ENCODE results near the gene RHBDD2.
"Not testable (repeated sequence)": the region's sequence is repeated elsewhere in the genome, so short reads cannot be mapped to it uniquely, and the experiment has no call there.

RHBDD2 gene

DNA sequence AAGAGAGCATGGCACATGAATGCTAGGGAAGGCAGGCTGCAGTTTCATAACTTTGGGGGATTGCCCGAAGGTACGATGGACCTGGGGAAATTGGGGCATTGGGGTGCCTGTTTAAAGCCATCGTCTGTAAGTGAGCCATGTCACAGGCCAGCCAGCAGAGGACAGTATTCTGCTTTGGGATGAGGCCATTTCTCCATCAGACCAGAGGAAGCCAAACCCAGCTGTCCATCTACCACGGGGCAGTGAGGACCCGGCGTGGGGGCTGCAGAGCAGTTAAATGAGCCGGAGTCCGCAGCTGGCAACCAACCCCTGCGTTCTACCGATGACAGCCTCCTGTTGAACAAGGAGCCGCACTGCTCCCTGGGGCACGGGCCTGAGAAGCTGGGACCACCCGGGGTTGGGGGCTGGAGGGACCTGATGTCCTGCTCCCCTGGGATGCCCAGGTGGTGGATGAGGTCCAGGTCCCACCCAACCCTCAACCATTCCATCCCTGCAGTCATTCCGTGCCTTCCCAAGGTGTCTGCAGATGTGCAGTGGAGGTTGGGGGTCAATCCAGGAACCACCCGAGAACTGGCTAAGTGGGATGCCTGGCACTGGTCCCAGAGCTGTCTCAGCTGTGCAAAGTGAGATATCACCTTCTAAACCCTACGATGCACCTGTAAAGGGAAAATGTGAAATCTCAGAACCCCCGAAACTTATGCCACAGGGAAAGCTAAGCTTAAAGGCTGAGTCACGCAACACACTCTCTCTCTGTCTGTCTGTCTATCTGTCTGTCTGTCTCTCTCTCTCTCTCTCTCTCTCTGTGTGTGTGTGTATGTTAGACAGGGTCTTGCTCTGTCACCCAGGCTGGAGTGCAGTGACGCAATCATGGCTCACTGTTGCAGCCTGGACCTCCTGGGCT lies 12.1 kb upstream of the RHBDD2 start:
- DNase-seq (ENCODE audit: low read depth, low spot score), result peak; percentile 56

- no peak for DNase-seq (ENCODE audit: low read depth, low spot score)
These were observed 11.5 kb upstream of the RHBDD2 start for GRCh38 chr7:75867390-75867717.

DNA sequence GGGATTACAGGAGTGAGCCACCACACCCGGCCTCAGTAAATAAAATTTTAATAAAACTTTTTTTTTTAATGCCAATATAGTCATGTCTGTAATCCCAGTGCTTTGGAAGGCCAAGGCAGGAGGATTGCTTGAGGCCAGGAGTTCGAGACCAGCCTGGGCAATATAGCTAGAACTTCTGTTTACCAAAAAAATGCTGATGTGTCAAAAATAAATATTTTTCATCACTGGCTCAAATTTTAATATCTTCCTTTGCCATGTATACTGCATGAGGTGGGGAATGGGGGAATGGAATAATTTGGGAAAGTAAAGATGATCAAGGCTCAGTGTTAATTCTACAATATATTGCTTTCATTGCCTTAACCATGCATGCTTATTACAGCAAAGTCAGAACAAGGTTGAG lies 10.7 kb upstream of the RHBDD2 start:
- DNase-seq (ENCODE audit: low read depth, low spot score), result no peak

- no peak for DNase-seq (ENCODE audit: low read depth, low spot score)
These were observed 9.0 kb upstream of the RHBDD2 start for GRCh38 chr7:75869776-75870379.

DNA sequence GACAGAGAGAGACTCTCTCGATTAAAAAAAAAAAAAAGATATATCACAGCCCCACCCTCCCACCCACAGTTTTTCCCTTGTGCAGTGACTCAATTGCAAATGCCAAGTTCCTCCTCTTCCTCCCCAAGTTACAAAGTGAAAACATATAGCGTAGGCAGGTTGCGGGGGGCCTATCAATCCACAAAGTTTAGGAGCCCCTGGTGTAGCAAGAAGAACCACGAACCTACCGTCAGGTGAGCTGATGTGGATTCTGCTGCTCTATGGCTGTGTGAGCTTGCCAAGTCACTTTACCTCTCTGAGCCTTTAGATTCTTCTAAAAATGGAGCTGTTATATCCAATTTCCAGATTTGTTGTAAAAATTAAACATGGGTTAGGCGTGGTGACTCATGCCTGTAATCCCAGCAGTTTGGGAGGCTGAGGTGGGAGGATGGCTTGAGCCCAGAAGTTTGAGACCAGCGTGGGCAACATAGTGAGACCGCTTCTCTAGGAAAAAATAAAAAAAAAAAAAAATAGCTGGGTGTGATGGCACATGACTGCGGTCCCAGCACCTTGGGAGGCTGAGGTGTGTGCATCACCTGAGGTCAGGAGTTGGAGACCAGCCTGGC lies 8.2 kb upstream of the RHBDD2 start:
- DNase-seq (ENCODE audit: low read depth, low spot score), result no peak

DNA sequence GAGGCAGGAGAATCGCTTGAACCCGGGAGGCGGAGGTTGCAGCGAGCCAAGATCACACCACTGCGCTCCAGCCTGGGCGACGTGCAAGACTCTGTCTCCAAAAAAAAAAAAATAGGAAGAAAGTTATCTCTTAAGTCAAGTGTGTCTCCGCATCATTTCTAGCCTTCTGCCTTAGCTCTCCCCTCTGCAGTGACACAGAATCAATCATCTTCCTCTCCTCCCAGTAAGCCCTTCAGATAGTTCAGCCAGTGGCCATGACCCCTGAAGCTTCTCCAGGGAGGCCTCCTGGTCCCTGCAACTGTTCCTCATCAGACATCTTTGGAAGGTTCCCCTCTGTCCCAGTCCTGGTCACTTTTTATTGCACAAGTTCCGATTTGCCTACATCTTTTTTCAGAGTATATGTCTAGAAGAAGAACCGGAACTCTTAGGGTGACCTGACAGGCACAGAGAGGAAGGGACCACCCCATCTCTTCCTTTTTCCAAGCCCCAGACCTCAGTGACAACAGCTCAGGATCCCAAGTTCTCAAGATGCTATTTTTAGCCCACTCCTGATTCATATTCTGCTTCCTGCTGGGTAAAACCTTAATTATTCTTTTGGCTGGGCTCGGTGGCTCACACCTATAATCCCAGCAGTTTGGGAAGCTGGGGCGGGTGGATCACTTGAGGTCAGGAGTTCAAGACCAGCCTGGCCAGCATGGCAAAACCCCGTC lies 6.6 kb upstream of the RHBDD2 start:
- no peak for DNase-seq (ENCODE audit: low read depth, low spot score)

DNA sequence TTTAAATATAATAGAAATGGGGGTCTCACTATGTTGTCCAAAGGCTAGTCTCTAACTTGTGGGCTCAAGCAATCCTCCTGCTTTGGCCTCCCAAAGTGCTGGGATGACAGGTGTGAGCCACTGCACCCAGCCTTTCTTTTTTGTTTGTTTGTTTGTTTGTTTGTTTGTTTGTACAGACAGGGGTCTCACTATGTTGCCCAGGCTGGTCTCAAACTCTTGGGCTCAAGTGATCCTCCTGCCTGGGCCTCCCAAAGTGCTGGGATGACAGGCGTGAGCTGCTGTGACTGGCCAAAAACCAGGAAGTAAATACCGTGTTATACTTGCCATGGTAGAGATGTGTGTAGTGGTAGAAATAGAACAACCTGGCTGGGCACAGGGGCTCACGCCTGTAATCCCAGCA lies 4.7 kb upstream of the RHBDD2 start:
- not testable (repeated sequence) for DNase-seq (ENCODE audit: low read depth, low spot score)

- no peak for DNase-seq (ENCODE audit: low read depth, low spot score)
These were observed 3.4 kb upstream of the RHBDD2 start for GRCh38 chr7:75875113-75876080.

DNA sequence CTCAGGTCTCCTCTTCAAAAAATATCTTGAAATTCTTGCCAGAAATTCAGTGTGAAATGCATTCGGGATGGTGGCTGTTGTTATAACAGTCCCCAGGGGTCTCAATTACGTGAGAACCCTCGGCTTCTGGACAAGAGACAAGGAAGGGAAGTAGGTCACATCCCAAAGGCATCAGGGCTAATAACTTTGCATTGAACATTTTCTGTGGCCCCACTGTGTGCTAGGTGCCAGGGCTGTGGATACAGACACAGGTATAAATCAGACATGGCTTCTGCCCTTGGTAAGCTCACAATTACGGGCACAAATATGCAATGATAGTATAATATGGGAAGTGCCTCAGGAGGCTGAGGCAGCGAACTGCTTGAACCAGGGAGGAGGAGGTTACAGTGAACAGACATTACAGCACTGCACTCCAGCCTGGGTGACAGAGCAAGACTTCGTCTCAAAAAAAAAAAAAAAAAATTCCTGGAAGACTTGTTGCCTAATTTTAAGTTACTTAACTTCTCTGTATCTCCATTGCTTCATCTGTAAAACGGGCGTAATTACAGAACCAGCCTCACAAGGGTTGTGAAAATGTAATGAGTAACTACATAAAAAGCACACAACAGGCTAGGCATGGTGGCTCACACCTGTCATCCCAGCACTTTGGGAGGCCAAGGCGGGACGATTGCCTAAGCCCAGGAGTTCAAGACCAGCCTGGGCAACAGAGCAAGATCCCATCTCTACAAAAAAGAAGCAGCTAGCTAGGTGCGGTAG lies 2.5 kb upstream of the RHBDD2 start:
- DNase-seq (ENCODE audit: low read depth, low spot score), result no peak

DNA sequence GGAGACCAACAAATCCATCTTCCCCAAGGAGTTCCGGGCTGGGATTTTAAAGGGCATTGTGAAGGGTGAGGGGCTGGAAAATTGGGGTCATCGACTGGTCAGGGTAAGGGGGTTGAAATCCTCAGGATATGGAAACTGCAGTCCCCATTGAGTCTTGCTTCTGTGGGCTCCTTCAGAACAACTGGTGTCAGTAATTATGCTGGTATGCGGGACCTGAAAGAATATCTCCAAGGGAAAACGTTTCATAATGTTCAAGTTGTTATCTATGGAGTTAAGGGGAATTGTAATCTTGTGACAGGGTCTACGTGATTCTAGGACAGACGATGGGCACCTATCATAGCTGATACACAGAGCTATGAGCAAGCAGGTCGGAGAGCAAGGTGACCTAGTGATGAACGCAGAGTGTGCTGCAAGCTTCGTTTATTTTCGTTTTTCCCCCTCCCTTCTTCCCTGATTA lies 494 bp upstream of the RHBDD2 start:
- DNase-seq (ENCODE audit: low read depth, low spot score), result no peak

- DNase-seq (ENCODE audit: low read depth, low spot score), result no peak
These were observed 944 bp downstream of the RHBDD2 start for GRCh38 chr7:75879771-75880184.

DNA sequence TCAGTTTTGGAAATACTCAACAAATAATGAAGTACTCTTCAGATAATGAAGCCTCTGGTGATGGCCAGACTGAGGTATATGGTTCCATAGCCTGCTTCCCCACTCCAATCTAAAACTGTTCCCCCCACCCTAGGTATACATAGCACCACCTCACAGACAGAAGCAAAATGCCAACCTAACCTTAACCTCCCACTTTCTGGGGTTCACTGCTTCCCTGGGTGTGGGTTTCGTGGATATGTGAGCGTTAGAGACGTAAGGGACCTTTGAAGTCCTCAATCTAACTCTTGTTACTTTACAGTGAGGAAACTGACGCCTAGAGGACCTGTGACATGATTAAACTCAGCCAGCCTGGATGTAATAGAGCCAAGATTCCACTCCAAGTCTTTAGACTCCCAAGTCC lies 1.4 kb downstream of the RHBDD2 start:
- DNase-seq (ENCODE audit: low read depth, low spot score), result no peak

- no peak for DNase-seq (ENCODE audit: low read depth, low spot score)
These were observed 2.7 kb downstream of the RHBDD2 start for GRCh38 chr7:75881436-75882095.

DNA sequence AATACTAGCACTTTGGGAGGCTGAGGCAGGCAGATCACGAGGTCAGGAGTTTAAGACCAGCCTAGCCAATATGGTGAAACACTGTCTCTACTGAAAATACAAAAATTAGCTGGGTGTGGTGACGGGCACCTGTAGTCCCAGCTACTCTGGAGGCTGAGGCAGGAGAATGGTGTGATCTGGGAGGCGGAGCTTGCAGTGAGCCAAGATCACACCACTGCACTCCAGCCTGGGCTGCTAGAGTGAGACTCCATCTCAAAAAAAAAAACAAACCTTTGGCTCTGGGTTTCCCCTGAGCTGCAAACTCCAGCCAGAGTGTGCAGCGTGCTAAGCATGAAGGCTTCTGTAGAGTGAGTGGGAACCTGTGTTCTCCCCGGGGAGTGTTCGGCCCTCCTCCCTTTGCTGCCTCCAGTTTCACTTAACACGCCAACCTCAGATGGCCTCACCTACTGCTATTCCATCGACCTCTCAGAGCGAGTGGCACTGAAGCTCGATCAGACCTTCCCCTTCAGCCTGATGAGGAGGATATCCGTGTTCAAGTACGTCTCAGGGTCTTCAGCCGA lies 4.5 kb downstream of the RHBDD2 start:
- not testable (repeated sequence) for DNase-seq (ENCODE audit: low read depth, low spot score)

DNA sequence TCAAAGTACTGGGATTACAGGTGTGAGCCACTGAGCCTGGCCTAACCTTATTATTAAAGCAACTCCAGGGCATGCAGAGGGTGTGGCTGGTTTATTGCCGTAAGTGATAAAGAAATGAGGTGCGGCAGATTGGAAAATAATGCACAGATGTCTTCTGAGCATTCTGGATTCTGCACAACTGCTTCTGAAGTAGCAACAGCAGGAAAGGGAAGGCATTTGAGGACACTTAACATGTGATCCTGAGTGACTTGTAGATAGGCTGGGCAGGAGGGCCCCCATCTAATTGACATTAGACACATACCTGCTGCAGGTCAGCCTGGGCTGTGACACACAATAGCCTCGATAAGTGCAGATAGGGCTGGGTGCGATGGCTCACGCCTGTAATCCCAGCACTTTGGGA lies 5.6 kb downstream of the RHBDD2 start:
- no peak for DNase-seq (ENCODE audit: low read depth, low spot score)

GRCh38 chr7:75885036-75885435 lies 6.2 kb downstream of the RHBDD2 start:
- DNase-seq (ENCODE audit: low read depth, low spot score), result no peak

DNA sequence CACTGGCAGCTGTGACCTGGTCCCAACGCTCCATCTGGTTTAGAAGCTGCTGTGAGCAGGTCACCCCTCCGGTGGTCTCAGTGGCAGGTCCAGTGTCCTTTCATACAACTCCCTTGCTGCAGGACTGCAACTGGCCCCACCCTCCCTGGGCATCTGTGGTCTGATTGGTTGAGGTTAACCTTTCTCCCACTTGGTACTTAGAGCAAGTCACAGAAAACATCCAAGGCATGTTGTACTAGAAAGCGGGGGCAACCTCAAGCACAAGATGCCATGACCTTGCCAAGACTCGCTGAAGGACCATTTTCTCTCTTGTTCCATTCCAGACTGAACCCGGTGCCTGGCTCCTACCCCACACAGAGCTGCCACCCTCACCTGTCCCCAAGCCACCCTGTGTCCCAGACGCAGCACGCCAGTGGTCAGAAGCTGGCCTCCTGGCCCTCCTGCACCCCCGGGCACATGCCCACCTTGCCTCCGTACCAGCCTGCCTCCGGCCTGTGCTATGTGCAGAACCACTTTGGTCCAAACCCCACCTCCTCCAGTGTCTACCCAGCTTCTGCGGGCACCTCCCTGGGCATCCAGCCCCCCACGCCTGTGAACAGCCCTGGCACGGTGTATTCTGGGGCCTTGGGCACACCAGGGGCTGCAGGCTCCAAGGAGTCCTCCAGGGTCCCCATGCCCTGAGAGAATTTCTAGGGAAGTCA lies 9.0 kb downstream of the RHBDD2 start:
- DNase-seq (ENCODE audit: low read depth, low spot score), result no peak

DNA sequence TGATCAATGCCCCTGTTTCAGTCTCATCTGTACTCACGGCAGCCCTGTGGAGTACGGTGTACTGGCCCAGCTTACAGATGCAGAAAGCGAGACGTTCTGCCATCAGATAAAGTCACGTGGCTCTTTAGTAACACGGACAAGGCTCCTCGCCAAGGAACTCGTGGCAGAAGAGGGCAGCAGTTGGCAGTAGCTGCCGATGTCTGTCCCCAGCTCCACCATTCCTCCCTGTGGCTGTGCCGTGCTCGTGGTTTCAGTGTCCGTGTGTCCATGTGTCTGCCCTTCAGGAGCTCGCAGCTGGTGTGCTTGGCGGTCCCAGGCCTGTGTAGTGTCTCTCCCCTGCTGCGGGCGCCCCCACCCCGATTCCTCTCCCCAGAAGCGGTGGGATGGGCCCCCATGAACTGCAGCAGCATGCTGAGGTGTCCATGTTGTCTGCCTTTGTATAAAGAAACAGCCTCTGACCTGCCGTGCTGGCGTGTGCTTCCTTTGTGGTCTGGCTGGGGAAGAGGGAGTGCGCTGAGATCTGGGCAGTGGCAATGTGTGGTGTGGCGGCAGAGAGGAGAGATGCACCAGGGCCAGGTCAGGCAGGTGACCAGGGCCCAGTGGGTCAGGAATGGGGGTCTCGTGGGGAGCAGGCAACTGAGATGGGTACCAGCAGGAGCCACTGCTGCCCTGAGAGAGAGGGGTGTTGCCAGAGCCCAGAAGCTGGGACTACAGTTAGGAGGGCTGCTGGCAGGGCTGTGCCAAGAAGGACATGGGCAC lies 9.8 kb downstream of the RHBDD2 start:
- DNase-seq (ENCODE audit: low read depth, low spot score), result no peak

All from iPS DF 19.7 (cell line).